ENCODE results near the gene PYDC1.
"Not testable (repeated sequence)": the region's sequence is repeated elsewhere in the genome, so short reads cannot be mapped to it uniquely, and the experiment has no call there.

The PYDC1 gene

GRCh38 chr16:31196324-31197088, 20.4 kb downstream of the PYDC1 start:
- DNase-seq, result no peak

GRCh38 chr16:31195861-31196260, 21.1 kb downstream of the PYDC1 start:
- DNase-seq, result not testable (repeated sequence)

GRCh38 chr16:31194898-31195297, 22.0 kb downstream of the PYDC1 start:
- DNase-seq, result no peak

DNA sequence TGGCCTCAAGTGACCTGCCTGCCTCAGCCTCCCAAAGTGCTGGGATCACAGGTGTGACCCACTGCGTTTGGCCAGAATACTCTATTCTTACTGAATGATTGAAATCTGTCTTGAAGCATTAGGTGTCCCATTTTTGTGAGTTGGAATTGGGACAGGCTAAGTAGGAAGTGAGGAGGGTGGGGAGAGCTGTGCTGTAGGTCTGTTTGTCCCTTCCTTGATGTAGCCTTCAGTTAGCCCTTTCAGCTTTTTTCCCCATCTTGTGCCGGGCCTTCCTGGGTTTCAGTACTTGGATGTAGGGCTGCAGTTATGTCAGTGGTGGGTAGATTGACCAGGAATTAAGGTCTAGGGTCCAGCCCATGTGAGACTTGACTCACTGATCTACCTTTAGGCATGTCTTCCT, 23.1 kb downstream of the PYDC1 start:
- DNase-seq, result no peak

DNA sequence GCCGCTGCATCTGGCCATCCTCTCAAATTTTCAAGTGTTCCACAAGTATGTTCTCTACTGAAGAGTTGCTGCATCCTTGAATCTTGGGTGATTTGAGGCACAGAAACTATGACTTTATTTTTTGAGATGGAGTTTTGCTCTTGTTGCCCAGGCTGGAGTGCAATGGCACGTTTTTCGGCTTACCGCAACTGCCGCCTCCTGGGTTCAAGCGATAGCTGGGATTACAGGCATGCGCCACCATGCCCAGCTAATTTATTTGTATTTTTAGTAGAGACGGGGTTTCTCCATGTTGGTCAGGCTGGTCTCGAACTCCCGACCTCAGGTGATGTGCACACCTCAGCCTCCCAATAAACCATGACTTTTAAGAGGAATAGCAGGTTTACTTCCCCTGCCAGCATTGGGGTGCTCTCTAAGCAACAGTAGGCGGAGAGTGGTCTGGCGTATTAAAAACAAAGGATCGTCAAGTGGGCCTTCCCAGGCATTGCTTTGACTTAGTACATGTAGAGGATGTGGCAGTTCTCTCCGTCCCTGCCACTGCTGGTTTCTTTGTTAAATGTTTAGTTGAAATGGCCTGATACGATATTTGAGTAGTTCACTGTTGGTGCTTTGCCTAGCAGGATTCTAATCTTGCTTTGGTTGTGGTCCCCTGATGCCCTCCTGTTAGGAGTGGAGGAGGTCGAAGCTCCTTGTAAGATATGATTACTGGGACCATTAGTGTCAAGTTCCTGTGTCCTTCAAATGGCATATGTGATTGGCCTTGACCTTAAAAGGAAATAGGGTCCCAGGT, 23.9 kb downstream of the PYDC1 start:
- no peak for DNase-seq

GRCh38 chr16:31191697-31192428, 25.1 kb downstream of the PYDC1 start:
- DNase-seq, result no peak

GRCh38 chr16:31190818-31191444, 26.0 kb downstream of the PYDC1 start:
- DNase-seq, result no peak

- DNase-seq, result no peak
Observed at GRCh38 chr16:31190061-31190460, 26.9 kb downstream of the PYDC1 start.

DNA sequence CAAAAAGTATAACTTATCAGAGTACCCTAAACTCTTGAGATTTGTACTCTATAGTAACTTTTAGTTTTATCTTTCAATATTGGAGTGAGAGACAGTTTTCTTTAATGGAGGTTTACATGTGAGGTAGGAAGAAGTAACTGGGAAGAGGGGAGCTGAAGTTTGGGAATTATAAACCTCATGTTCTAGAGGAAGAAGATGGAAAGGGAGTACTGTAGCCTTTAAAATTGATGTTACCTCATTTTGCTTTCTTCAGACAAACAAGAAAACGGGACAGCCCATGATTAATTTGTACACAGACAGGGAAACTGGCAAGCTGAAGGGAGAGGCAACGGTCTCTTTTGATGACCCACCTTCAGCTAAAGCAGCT, 27.5 kb downstream of the PYDC1 start:
- DNase-seq, result no peak

GRCh38 chr16:31188450-31189411, 28.2 kb downstream of the PYDC1 start:
- DNase-seq, result no peak

- DNase-seq, result no peak
Observed at GRCh38 chr16:31187808-31188189, 29.1 kb downstream of the PYDC1 start.

- DNase-seq, result no peak
Observed at GRCh38 chr16:31186930-31187807, 29.8 kb downstream of the PYDC1 start.

DNA sequence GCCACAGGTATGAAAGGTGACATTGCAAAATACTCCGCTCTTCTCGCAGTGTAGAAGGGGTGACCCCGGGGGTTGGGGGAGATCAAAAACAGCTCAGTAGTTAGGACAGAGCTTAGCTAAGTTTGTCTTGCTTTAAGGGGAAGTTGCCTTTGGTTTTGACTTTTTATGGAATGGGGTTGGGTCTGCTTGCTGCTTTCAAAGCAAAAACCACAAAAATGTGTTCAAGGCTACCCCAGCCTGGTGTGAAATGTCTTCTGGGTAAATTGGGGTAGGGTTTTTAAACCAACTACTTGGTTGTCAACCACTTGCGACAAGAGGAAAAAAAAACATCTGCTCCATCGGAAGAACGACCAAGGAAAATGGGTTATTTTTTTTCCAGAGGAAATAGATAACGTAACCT, 30.8 kb downstream of the PYDC1 start:
- DNase-seq, result no peak

- no peak for DNase-seq
Observed at GRCh38 chr16:31185339-31185738, 31.6 kb downstream of the PYDC1 start.

- no peak for DNase-seq
Observed at GRCh38 chr16:31184888-31185287, 32.0 kb downstream of the PYDC1 start.

DNA sequence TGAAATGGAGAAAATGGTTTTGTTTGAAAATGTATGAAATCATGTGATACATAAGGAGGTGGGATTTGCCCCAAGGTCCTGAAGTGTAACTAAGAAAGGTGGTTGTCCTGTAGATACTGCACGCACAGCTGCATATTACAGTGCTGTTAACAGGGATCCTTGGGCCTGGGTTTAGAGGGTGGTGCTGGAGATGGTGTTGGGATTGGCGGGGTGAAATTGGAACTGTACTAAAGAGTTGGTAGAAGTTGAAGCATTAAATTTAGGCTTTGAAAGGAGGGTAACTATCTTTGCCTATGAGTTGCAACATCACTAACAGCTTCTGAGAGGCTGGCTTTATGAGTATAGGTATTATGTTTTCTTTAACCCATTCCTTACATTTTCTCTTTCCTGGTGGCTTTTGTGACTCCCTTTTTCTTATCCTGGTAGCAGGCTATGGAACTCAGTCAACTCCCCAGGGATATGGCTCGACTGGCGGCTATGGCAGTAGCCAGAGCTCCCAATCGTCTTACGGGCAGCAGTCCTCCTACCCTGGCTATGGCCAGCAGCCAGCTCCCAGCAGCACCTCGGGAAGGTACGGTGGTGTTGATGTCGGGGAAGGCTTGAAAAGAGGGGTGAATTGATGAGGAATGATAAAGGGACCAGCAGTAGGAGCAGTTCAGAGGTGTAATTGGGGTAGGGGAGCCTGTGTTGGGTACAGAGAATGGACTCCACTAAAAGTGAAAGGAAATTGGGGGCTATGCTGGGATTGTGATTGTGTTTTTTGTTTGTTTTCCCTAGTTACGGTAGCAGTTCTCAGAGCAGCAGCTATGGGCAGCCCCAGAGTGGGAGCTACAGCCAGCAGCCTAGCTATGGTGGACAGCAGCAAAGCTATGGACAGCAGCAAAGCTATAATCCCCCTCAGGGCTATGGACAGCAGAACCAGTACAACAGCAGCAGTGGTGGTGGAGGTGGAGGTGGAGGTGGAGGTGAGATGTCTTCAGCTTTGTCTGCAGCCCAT, 33.2 kb downstream of the PYDC1 start:
- DNase-seq, result no peak

DNA sequence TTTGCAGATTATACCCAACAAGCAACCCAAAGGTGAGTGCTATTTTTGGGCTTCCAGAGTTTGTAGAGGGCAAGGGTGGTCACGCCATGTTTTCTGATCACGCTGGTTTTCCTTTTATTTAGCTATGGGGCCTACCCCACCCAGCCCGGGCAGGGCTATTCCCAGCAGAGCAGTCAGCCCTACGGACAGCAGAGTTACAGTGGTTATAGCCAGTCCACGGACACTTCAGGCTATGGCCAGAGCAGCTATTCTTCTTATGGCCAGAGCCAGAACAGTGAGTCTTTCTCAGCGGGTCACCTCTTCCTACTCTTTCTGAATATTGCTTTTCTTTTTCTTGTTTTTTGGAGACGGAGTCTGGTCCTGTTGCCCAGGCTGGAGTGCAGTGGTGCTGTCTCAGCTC, 34.5 kb downstream of the PYDC1 start:
- DNase-seq, result no peak
